HepG2 (cell line): ENCODE results near the gene C22orf15. TPM values are rescaled to one million over a fixed set of nuclear protein-coding genes. Genes with fewer than 3 reads are reported as not detected.

Experiments used
- ATAC-seq: fragments of 200-7000 bp; cut with Tn5 transposase; 3 replicates; pipeline ENCODE4 v1.9.1; 2020; ENCODE audit warnings: mild to moderate bottlenecking, moderate library complexity
- BruUV-seq: library from RNA; stranded (reverse); fragments of 400-500 nt; replicated peaks from 2 replicates; lab custom pipeline; 2021; lab: Mats Ljungman, UMichigan
- CTCF ChIA-PET: fragments of 300-600 bp; formaldehyde crosslinking; extraction: SDS; loops from one replicate; lab custom pipeline; 2021; ENCODE audit warnings: low total read pairs, inconsistent platforms, low intra/inter-chr PET ratio; lab: Yijun Ruan, JAX
- POLR2A ChIA-PET: fragments of 350-600 bp; sonication (Branson Sonifier 250); formaldehyde crosslinking; loops from one replicate; lab custom pipeline; 2020; ENCODE audit warnings: antibody characterized with exemption, inconsistent platforms; lab: Yijun Ruan, JAX
- DNase-seq: peaks from one replicate; pipeline ENCODE4 v3.0.0-alpha.2; 2015; ENCODE audit warnings: low spot score
- FAIRE-seq: peaks from 3 replicates; lab custom pipeline; 2011; peaks lifted over from hg19 to GRCh38; lab: Jason Lieb, UNC
- H2AFZ ChIP-seq: one replicate; pipeline ENCODE4 v1.6.1; 2011; ENCODE audit warnings: low read length, inconsistent platforms
- H3K27ac ChIP-seq: fragments of 300-600 bp; 3 replicates; pipeline ENCODE4 v1.8.0; 2011; ENCODE audit warnings: mixed run types, mild to moderate bottlenecking, mixed read lengths, low read length, inconsistent platforms; ENCODE audit not compliant: insufficient read depth; ENCODE audit errors: extremely low read length
- H3K27me3 ChIP-seq, 2 experiments: fragments of 200-600 bp in 1 of 2; 2 replicates in 1 of 2; 3 replicates in 1 of 2; pipeline versions ENCODE4 v1.6.0 to v1.8.0; 2011; ENCODE audit warnings: low read length in 2 of 2, mild to moderate bottlenecking in 2 of 2, moderate library complexity in 2 of 2, inconsistent platforms in 1 of 2; ENCODE audit not compliant: insufficient read depth in 2 of 2, control insufficient read depth in 1 of 2
- H3K36me3 ChIP-seq, 2 experiments: fragments of 200-600 bp in 1 of 2; replicated peaks in 1 of 2; 2 replicates in 1 of 2; 3 replicates in 1 of 2; pipeline versions ENCODE4 v1.5.1 to v1.8.0; 2011; ENCODE audit warnings: low read length in 2 of 2, inconsistent platforms in 1 of 2; ENCODE audit not compliant: insufficient read depth in 2 of 2, control insufficient read depth in 1 of 2
- H3K4me1 ChIP-seq: 2 replicates; pipeline ENCODE4 v1.5.1; 2012; ENCODE audit warnings: low read length, inconsistent platforms; ENCODE audit not compliant: insufficient read depth
- H3K4me2 ChIP-seq: 2 replicates; pipeline ENCODE4 v1.6.0; 2011; ENCODE audit warnings: low read depth, low read length, inconsistent platforms
- H3K4me3 ChIP-seq, 3 experiments: fragments of 200-600 bp in 1 of 3; sonication (generic), shearing (Covaris generic) in 1 of 3; replicated peaks in 1 of 3; 2 replicates each; pipeline ENCODE4 v1.5.1; 2011 to 2016; ENCODE audit warnings: low read length in 3 of 3, inconsistent platforms in 2 of 3, low read depth in 2 of 3, mild to moderate bottlenecking in 2 of 3, control low read depth in 1 of 3, mixed read lengths in 1 of 3; ENCODE audit not compliant: insufficient read depth in 1 of 3
- H3K79me2 ChIP-seq: one replicate; pipeline ENCODE4 v1.6.1; 2011; ENCODE audit warnings: low read length, inconsistent platforms; ENCODE audit not compliant: insufficient read depth
- H3K9ac ChIP-seq: 2 replicates; pipeline ENCODE4 v1.6.0; 2011; ENCODE audit warnings: mild to moderate bottlenecking, low read depth, low read length, inconsistent platforms; ENCODE audit not compliant: insufficient read depth
- H3K9me3 ChIP-seq: 2 replicates; pipeline ENCODE4 v1.5.1; 2012; ENCODE audit warnings: mild to moderate bottlenecking, low read length
- H4K20me1 ChIP-seq: 2 replicates; pipeline ENCODE4 v1.6.0; 2011; ENCODE audit warnings: inconsistent platforms, mild to moderate bottlenecking, low read length, moderate library complexity; ENCODE audit not compliant: insufficient read depth
- BCL3 ChIP-seq: sonication (generic); formaldehyde crosslinking; IDR thresholded peaks from 2 replicates; pipeline ENCODE4 v1.5.1; 2020; ENCODE audit warnings: mild to moderate bottlenecking, missing genetic modification reagents, moderate library complexity
- BRCA1 ChIP-seq: sonication (generic); formaldehyde crosslinking; IDR thresholded peaks from 2 replicates; pipeline ENCODE4 v1.4.0; 2020; ENCODE audit warnings: missing genetic modification reagents
- CSRNP2 ChIP-seq: sonication (generic); formaldehyde crosslinking; conservative IDR thresholded peaks from 2 replicates; pipeline ENCODE4 v1.8.0; 2022; ENCODE audit warnings: low read depth, missing genetic modification reagents
- GABPB1 ChIP-seq: IDR thresholded peaks from 2 replicates; pipeline ENCODE4 v1.6.1; 2016; ENCODE audit warnings: mild to moderate bottlenecking, missing genetic modification reagents, moderate library complexity, missing compliant biosample characterization
- MAFK ChIP-seq, 2 experiments: IDR thresholded peaks in 1 of 2; conservative IDR thresholded peaks in 1 of 2; 2 replicates each; pipeline ENCODE4 v1.6.1; 2011; ENCODE audit warnings: improper control_type of control experiment in 2 of 2, low read length in 2 of 2
- NFE2L1 ChIP-seq: sonication (generic); formaldehyde crosslinking; IDR thresholded peaks from 2 replicates; pipeline ENCODE4 v1.4.0; 2020; ENCODE audit warnings: missing genetic modification reagents, mild to moderate bottlenecking, borderline replicate concordance
- NFIB ChIP-seq: sonication (generic); formaldehyde crosslinking; IDR thresholded peaks from 2 replicates; pipeline ENCODE4 v1.9.0; 2021; ENCODE audit warnings: missing genetic modification reagents, mild to moderate bottlenecking, borderline replicate concordance
- NKX3-1 ChIP-seq: sonication (generic); formaldehyde crosslinking; IDR thresholded peaks from 2 replicates; pipeline ENCODE4 v1.5.0; 2020; ENCODE audit warnings: missing genetic modification reagents
- POGZ ChIP-seq: sonication (generic); formaldehyde crosslinking; IDR thresholded peaks from 2 replicates; pipeline ENCODE4 v1.4.0; 2020; ENCODE audit warnings: mild to moderate bottlenecking, missing genetic modification reagents
- SIX4 ChIP-seq: sonication (generic); formaldehyde crosslinking; IDR thresholded peaks from 2 replicates; pipeline ENCODE4 v1.4.0; 2020; ENCODE audit warnings: missing genetic modification reagents
- ZNF432 ChIP-seq: sonication (generic); formaldehyde crosslinking; IDR thresholded peaks from 2 replicates; pipeline ENCODE4 v1.5.0; 2020; ENCODE audit warnings: missing genetic modification reagents, mild to moderate bottlenecking, borderline replicate concordance
- WGBS: methylation state at CpG from one replicate; pipeline ENCODE4 v1.1.6; 2017; ENCODE audit warnings: low lambda C conversion rate; 5-methylcytosine and 5-hydroxymethylcytosine counted together
- in situ Hi-C: cut with HindIII; loops from 2 replicates; pipeline ENCODE4 v1.10.0; 2017; ENCODE audit warnings: low pct_unique_long_range_greater_than_20kb; ENCODE audit not compliant: extremely low pct_ligation_motif_present
- intact Hi-C: fragments of 100-400 bp; cut with micrococcal nuclease; formaldehyde crosslinking; loops from one replicate; pipeline ENCODE4 v1.10.0; 2022; ENCODE audit not compliant: unreplicated experiment
- polyA plus RNA-seq, 8 experiments: library from polyadenylated mRNA; depleted of rRNA in 3 of 8; stranded (reverse) in 7 of 8; unstranded in 1 of 8; fragments of >200 nt; fragmentation: Illumina TruSeq in 4 of 8; extraction: Trizol in 4 of 8; gene quantifications; 2 replicates each; pipeline versions ENCODE4 v1.2.1 to v1.2.3, GENCODE V29; 2011 to 2016; ENCODE audit warnings: low read depth in 4 of 8, missing spikeins in 1 of 8, mixed read lengths in 1 of 8; ENCODE audit not compliant: insufficient read depth in 1 of 8
- total RNA-seq, 5 experiments: library from RNA; depleted of rRNA; stranded (reverse); fragments of >200 nt; fragmentation: Illumina TruSeq; extraction: Trizol; gene quantifications; 2 replicates each; pipeline ENCODE4 v1.2.3, GENCODE V29; 2016; ENCODE audit warnings: low read depth in 1 of 5
- TF ChIP-seq, protein P1 (sequence below): sonication (generic); formaldehyde crosslinking; IDR thresholded peaks from 2 replicates; pipeline ENCODE4 v1.4.0; 2020; ENCODE audit warnings: missing genetic modification reagents

Gene C22orf15
- total and polyA plus RNA-seq, 2 of the 13 experiments (the other 11 are each of a cell fraction or from before 2014, with no cell fraction given), result not detected

DNA sequence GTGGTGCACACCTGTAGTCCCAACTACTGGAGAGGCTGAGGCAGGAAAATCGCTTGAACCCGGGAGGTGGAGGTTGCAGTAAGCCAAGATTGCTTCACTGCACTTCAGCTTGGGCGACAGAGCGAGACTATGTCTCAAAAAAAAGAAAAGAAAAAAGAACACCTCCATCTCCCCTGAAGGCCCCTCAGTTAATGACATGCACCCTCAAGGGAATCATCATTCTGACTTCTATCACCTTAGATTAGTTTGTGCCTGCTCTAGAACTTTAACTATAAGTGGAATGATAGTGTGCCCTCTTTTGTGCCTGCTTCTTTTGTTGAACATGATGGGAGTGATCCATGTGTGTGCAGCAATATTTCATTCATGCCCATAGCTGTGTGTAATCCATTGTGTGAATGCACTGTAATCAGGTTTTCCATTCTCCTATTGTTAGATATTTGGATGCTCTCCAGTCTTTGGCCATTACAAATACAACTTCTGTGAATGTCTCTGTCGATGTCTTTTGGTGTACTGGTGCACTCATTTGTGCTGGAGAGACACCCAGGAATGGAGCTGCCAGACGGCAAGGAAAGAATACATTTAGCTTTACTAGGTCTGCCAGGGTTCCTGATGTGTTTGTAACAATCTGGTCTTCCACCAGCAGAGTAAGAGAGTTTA is 7.7 kb upstream of the C22orf15 start:
- Histone ChIP-seq H3K4me3 (no peak overlapping the region), H3K4me1 (peaks cover 16% of the 10 kb centered on the region), H3K27ac (no peak overlapping the region), H3K9ac (no peak overlapping the region), H3K36me3 (no peaks in the 10 kb centered on the region), H3K9me3 (no peaks in the 10 kb centered on the region), H4K20me1 (no peaks in the 10 kb centered on the region), H3K4me2 (no peak overlapping the region), H2AFZ (no peak overlapping the region), H3K79me2 (peaks cover under 1% of the 10 kb centered on the region), H3K27me3 (no peaks in the 10 kb centered on the region; a peak in 1 of 5 replicates)
- intact Hi-C loops, result no loop called here
- TF ChIP-seq BRCA1 (CRISPR knock-in tag), result no peak
- no peak for TF ChIP-seq SIX4
- no peak for TF ChIP-seq NKX3-1
- TF ChIP-seq ZNF432 (CRISPR knock-in tag), result no peak
- no peak for TF ChIP-seq NFE2L1 (CRISPR knock-in tag)
- TF ChIP-seq MAFK (conservative IDR thresholded peaks at IDR 0.05 in 1 of 2, IDR thresholded peaks at IDR 0.05 in 1 of 2; ENCODE audit: low read length in 2 of 2), result no peak
- FAIRE-seq, result no peak
- 51% methylated on average over 6 of the region's 6 CpGs for WGBS
- no peak for DNase-seq
- in situ Hi-C loops, result no loop called here
- no TSS peak for BruUV-seq
- POLR2A ChIA-PET, result interaction anchor here (4.9 kb wide), 1 partner anchor 10 kb away, joined by 52 read pairs; the partner anchor contains the start of genes C22orf15 and CHCHD10
- ATAC-seq, result no peak
- CTCF ChIA-PET, result no interaction called here

DNA sequence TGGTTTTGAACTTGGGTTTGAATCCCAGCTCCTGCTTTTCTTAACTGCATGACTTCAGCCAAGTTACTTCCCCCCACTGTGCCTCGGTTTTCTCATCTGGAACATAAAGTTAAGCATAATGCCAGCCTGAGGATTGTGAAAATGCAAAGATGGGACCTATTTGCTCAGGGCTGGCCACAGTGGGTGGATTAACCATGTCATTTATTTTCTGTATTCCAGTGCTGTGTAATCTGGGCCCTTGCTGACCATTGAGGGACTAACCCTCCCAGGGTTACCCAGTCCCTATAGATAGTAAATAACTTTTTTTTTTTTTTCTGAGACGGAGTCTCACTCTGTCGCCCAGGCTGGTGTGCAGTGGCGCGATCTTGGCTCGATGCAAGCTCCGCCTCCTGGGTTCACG is 7.1 kb upstream of the C22orf15 start:
- 77% methylated on average over 8 of the region's 8 CpGs for WGBS
- Histone ChIP-seq H3K4me2 (no peak overlapping the region), H3K27ac (no peak overlapping the region), H3K9me3 (no peaks in the 10 kb centered on the region), H3K4me1 (peaks cover 13% of the 10 kb centered on the region), H2AFZ (no peak overlapping the region), H4K20me1 (no peaks in the 10 kb centered on the region), H3K27me3 (no peaks in the 10 kb centered on the region; a peak in 1 of 5 replicates), H3K79me2 (no peaks in the 10 kb centered on the region), H3K4me3 (no peak overlapping the region), H3K36me3 (no peaks in the 10 kb centered on the region), H3K9ac (no peak overlapping the region)
- in situ Hi-C loops, result no loop called here
- POLR2A ChIA-PET, result no interaction called here
- BruUV-seq, result no TSS peak
- ATAC-seq, result no peak
- FAIRE-seq, result no peak
- CTCF ChIA-PET, result no interaction called here
- no peak for DNase-seq
- intact Hi-C loops, result no loop called here
- TF ChIP-seq GABPB1 (CRISPR knock-in tag) (no peak), NFIB (CRISPR knock-in tag) (no peak), POGZ (CRISPR knock-in tag) (no peak), CSRNP2 (no peak), BCL3 (CRISPR knock-in tag) (no peak)
- TF ChIP-seq, protein P1, sequence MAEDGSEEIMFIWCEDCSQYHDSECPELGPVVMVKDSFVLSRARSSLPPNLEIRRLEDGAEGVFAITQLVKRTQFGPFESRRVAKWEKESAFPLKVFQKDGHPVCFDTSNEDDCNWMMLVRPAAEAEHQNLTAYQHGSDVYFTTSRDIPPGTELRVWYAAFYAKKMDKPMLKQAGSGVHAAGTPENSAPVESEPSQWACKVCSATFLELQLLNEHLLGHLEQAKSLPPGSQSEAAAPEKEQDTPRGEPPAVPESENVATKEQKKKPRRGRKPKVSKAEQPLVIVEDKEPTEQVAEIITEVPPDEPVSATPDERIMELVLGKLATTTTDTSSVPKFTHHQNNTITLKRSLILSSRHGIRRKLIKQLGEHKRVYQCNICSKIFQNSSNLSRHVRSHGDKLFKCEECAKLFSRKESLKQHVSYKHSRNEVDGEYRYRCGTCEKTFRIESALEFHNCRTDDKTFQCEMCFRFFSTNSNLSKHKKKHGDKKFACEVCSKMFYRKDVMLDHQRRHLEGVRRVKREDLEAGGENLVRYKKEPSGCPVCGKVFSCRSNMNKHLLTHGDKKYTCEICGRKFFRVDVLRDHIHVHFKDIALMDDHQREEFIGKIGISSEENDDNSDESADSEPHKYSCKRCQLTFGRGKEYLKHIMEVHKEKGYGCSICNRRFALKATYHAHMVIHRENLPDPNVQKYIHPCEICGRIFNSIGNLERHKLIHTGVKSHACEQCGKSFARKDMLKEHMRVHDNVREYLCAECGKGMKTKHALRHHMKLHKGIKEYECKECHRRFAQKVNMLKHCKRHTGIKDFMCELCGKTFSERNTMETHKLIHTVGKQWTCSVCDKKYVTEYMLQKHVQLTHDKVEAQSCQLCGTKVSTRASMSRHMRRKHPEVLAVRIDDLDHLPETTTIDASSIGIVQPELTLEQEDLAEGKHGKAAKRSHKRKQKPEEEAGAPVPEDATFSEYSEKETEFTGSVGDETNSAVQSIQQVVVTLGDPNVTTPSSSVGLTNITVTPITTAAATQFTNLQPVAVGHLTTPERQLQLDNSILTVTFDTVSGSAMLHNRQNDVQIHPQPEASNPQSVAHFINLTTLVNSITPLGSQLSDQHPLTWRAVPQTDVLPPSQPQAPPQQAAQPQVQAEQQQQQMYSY (CRISPR knock-in tag), result no peak
